Uterus (tissue), 2 donors: ENCODE data around the gene TMPRSS11A.

Experiments used
- POLR2A ChIP-seq, 2 donors: fragments of 450-650 bp; IDR thresholded peaks; one replicate each; pipeline ENCODE4 v1.6.1; 2016; ENCODE audit warnings: antibody characterized with exemption in 2 of 2, mild to moderate bottlenecking in 1 of 2, moderate library complexity in 1 of 2
- TF ChIP-seq, protein P1 (sequence below), 4 experiments: fragments of 200-600 bp in 2 of 4; fragments of 450-650 bp in 2 of 4; sonication (generic) in 2 of 4; IDR thresholded peaks; one replicate each; pipeline ENCODE4 v1.5.1; 2016 to 2019; ENCODE audit warnings: antibody characterized with exemption in 4 of 4, mild to moderate bottlenecking in 2 of 4, moderate library complexity in 1 of 4

DNA sequence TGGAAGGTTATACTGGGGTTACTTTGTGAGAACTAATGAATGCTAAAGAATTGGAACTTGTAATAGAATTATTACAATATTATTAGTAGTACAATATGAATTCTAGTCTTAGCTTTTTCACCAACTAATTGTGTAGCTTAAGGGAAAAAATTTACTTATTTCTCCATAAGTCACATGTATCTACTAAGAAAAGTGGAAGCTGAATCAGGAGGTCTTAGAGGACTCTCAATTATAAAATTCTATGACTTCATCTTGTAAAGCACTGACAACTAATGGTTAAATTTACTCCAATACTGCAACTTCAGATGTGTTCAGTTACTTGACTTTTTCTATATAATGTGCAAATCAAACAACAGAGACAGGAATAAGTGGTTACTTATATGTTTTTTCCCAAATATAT lies 78.6 kb downstream of the TMPRSS11A start:
- TF ChIP-seq POLR2A (IDR thresholded peaks at IDR 0.05) = no peak
- TF ChIP-seq, protein P1, sequence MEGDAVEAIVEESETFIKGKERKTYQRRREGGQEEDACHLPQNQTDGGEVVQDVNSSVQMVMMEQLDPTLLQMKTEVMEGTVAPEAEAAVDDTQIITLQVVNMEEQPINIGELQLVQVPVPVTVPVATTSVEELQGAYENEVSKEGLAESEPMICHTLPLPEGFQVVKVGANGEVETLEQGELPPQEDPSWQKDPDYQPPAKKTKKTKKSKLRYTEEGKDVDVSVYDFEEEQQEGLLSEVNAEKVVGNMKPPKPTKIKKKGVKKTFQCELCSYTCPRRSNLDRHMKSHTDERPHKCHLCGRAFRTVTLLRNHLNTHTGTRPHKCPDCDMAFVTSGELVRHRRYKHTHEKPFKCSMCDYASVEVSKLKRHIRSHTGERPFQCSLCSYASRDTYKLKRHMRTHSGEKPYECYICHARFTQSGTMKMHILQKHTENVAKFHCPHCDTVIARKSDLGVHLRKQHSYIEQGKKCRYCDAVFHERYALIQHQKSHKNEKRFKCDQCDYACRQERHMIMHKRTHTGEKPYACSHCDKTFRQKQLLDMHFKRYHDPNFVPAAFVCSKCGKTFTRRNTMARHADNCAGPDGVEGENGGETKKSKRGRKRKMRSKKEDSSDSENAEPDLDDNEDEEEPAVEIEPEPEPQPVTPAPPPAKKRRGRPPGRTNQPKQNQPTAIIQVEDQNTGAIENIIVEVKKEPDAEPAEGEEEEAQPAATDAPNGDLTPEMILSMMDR (IDR thresholded peaks at IDR 0.05) = no peak
